GOT3 (cell line): ENCODE data around the gene ANO2.

Experiments
- DNase-seq: peaks from one replicate; lab custom pipeline; 2025; ENCODE audit warnings: mixed read lengths; lab: John Stamatoyannopoulos, UW

Gene ANO2

DNA sequence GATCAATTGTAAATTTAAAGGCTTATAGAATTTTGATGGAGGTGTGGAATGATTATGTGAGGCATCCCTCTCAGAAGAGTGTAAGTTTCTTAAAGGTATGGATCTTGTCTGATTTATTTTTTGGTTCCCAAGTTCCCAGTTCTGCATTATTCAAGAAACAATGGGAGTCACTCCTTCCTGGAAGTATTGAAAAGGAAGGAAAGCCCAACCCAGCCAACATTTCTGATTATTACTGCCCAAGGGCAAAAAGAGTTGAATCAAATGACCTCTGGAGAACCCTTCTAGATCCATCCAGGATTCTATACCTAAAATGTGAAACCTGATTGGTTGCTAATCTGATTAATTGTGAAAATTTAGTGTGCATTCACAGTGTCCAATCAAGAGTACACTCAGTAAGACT lies 166.2 kb downstream of the ANO2 start:
- no peak for DNase-seq

DNA sequence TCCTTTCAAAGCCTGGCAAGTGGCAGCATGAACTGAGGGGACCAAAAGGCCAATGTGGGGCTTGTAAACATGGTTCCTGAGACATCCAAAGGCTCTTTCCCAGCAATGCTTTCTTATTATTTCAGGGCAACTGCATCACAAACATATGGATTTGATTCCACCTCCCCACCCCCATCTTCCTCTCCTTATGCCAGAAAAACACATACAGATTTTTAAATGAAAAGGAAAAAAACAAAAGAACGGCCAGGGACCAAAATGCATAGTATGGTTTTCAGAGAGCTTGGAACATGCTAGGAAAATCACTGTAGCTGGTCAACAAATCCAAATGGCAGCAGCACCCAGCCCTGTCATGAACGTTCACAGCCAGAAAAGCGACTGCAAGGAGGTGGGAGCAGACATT lies 167.6 kb downstream of the ANO2 start:
- no peak for DNase-seq

DNA sequence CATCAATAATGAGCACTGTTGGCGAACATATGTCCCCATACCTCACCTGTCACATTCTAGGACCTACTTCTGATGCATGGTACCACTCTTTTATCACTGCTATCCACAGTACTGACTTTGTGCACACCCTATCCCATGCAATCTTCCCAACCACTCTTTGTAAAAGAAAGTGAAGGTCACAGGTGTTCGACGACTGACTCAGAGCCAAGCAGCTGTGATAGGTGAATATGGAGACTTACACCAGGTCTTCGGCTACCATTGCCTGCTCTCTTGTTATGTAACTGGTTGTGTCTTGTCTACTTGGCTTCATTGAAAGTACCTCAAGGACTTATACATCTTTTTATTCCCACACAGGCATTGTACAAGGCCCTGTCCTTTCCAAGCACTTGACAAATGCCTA lies 169.0 kb downstream of the ANO2 start:
- no peak for DNase-seq

DNA sequence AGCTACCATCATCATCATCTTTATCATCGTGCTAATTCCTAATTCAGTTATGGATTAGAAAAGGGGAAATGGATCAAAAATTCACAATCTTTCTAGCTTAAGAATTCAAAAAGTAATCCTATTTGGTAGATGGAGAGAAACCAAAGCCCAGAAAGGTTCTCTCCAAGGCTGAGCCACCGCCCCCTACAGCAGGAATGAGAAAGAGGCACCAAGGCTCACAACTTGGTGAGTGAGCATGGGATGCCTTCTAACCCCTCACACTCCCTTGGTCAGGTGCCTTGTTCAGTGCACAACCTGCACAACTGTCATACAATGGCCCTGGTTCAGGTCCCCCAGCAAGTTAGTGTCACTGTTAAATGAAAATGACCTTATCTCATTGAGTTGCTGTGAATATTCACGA lies 171.5 kb downstream of the ANO2 start:
- DNase-seq, result no peak

DNA sequence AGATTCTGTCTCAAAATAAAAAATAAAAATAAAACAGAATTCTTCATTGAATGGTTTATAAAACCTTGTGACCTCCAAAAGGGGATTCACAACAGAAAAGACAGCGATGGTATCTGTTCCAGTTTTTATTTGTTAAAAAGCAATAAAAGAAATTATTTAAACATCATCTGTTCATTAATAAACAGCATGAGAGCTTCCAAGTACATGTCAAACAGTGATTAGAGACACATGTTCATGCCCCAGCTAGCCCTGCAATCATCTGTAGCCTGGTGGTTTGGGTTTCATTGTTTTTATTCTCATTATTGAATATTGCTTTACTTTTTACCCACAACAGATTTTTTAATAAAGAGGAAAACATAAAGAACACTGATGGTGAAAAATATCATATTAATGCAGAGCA lies 173.3 kb downstream of the ANO2 start:
- no peak for DNase-seq

DNA sequence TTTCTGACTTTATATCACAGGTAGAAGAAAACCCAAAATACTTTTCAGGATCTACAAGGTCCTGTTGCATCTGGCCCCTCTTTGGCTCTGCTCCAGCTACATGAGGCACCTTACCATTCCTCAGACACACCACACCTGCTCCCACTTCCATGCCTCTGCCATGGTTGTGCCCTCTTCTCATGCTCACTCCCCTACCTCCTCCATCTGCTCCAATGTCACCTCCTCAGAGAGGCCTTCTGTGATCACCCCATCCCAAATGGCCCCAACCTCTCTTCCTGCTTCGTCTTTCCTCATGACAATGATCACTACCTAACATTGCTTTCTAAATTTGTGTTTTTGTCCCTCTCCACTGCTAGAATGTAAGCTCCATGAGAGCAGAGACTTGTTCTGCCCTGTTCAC lies 174.3 kb downstream of the ANO2 start:
- no peak for DNase-seq

DNA sequence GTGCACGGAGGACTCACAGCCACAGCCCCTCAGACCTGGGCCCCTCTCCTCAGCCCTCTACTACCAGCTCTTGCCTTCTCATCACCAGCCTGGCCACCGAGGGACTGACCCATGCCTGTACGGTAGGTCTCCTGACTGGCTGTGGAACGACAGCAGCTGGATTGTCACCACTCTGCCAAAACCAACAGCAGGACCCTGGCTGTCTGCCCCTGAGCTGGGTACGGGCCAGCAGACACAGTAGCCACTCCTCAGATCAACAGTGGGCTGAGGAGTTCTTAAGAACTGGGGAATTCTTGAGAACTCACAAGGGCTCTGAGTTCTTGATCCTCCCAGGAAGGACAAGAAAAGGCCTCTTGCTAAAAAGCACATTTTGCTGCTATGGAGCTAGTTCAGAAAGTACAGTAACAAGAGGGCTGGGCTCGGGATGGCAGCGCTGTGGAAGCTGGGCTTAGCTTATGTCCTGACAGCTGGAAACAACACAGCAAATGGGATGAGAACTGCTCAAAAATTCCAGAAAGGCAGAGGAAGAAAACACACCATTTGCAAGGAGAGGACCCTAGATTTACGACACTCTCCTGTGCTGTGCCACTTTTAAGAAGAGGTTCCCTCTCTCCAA lies 176.4 kb downstream of the ANO2 start:
- no peak for DNase-seq

DNA sequence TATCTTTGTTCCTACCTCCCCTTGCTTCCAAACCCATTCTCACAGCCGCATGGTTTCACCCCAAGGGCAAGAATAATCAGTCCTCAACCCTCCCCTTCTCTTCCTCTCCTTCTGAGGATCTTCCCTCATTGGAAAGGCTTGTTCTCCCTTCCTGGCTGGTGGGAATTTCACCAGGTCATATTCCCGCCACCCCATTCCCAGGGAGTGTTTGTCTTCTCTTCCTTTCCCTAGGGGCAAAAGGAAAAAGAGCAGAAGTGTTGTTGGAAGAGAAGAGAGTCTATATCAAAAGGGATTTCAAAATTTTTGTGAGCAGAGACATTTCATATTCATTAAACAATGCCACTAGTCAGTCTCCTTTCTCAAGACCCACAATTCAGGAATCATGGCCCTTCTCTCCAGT lies 176.9 kb downstream of the ANO2 start:
- no peak for DNase-seq

DNA sequence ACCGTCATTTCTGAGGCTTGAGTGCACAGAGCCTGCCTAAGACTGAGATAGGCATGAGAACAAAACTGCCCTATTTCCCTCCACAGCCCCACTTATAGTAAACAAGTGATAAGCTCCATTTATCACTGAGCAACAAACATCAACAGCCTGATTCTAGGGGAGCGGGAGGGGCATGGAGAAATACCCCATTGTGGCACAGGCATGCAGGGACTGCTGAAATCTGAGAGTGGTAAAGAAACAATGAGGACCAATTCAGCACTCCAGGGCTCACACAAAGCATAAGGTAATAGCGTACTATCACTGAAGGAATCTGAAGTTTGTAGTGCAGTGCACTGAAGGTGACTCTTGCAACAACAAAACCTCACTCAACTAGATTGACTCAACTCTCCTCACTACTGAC lies 186.7 kb downstream of the ANO2 start:
- DNase-seq, result no peak

DNA sequence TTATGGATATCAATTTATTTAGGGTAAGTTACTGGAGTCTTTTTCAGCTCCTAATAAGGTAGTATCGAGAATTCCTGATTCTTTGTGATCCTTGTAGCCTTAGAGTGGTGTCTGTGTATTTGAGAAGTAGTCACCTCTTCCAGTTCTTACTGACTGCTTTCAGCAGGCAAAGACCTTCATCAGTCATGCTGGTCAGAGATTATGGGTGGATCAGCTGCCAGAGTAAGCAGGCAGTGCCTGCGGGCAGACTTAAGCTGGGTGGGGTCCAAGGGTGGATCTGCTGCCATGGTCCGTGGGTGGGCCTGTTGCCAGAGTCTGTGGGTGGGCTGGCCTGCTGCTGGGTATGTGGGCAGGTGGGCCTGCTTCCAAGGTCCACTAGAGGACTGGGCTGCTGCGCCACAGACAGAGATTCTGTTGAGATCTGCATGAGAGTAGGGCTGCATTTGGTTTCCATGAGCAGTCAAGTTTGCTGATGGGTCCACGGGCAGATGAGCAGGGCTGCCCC lies 188.7 kb downstream of the ANO2 start:
- DNase-seq, result no peak

DNA sequence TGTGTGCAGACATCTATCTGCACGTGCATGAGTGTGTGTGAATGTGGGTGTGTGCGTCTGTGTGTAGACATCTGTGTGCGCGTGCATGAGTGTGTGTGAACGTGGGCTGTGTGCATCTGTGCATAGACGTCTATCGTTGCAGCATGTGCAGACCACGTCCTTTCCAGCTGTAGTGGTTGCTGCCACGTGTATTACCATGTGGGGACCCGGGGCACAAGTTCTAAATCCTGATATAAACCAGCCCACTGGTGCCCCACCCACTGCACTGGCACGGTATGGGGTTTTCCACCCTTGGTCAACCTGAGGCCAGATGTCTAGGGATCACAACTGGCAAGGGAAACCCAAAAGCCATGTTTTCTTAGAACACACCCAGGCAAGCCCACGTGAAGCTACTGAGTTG lies 197.0 kb downstream of the ANO2 start:
- no peak for DNase-seq

DNA sequence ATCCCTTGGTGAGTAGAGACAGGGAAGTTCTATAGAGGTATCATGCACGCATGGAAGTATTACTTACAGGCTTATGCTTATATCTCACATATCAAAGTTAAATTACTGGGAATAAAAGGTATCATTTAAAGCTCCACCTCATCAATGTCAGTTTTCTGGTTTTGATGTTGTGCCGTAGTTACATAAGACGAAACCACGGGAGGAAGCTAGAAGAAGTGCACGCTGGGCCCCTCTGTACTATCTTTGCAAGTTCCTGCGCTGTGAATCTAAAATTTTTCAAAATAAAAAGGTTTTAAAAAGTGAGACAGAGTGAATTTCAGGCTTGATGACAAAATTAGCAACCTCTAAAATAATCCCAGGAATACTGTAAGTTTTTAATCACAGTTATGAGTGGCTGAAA lies 198.1 kb downstream of the ANO2 start:
- no peak for DNase-seq

DNA sequence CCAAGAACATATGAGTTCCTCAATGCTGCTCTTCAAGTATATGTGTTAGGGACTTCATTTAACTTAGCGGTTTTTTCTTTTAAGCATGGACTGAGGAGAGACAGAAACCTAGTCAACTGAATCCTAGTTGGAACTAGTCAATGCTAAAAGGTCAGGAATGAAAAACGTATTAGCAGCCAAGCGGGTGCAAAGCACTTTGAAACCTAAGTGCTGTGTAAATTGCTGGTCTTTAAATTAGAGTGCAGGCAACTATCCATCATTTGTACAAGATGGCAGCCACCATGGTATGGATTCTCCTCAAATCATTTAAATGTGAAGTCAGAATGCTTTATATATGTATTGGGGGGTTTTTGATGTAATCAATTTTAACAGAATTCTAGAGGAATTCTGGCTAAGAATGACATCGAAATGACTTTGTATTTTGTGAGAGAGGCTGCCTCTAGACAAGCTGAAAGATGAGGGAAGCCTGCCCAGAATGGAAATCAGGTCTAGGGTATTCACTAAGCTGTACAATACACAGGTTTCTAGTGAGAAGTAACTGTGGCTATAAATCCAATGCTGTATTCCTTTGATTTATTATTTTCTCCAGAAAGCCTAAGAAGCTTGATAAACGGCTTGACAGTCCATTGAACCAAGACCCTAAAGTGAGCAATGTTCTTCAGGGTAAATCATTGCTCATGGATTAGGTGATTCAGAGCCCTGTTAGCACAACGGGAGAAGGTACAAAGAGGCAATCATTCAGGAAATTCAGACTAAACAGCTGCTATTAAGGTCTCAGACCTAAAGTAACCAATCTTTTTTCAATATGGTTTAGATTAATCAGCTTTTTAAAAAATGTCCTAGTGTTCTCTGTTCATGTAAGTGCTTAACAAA lies 198.8 kb downstream of the ANO2 start:
- DNase-seq, result no peak

DNA sequence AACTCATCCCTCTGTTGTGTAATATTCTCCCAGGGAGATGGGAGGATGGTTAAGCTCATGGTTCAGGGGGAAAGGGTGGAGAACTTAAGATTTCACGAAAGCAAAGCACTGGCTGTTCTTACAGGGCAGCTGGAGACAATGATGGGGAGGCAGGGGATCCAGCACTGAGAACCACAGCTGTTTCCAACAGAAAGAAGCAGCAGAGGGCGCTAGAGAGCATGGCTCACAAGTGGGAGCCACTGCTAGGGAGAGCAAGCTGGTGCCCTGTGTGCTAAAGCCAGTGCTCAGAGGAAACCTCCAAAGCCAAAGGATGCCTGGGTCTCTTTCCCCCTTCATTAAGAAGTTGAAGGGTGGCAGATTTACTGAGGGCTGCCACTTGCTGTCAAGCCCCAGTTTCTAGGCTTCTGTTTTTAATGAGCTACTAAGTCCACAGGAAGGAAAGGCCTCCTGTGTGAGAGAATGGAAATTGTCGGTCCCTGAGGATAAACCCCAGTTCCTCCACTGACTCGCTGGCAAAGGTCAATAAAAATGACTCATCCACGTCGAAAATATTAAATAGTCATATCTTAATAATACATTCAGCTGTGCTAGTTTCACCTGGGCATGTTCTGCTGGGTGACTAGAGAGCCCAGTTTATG lies 199.7 kb downstream of the ANO2 start:
- DNase-seq, result no peak

DNA sequence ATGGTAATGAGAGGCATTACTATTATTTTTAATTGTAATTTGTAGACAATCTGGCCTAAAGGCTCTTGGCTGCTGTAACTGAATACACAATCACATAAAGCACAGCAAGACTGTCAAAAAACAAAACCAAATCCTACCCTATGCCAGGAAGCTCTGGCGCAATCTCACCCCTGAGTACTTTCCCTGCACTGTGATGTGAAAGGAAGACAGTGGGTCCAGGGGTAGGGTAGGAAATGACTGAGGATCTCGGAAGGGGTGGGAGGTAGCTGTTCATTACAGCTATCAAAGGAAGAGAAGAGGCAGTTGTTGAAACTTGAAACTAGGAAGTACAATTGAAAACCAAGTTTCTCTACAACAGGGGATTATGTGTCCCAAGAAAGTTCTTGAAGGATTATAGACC lies 202.8 kb downstream of the ANO2 start:
- DNase-seq, result no peak

DNA sequence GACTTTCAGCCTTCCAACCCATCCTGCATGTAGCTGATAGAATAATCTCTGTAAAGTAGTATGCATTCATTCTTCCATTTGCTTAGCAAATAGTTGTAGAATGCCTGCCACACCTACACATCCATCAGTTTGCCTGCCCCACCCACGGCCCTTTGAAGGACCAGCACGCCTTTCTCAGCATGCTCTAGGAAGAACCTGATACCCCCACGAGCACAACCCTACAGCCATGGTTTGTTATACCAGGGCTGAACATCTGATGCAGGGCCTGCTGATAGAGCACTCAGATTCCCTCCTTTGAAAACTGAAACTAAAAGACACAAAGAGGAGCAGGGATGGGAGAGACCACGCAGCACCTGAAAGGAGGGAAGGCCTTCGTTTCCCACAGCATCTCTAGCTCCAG lies 205.1 kb downstream of the ANO2 start:
- DNase-seq, result no peak

DNA sequence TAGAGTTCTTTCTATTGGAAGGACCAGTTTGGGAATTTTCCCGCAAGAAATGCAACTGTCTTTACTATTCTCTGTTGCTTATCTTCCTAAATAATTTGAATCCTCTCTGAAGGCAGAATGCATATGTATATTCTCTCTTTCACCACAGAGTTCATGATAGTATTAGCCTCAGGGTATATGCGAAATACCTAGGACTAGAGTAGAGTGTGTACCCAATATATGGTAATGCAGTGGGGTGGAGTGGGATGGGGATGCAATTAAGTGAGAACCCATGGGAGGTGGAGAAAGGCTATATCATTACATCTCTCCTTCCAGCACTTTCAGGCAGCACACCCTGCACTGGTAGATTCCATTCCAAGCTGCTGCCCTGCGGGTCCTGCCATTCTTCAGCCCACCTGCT lies 207.3 kb downstream of the ANO2 start:
- no peak for DNase-seq

DNA sequence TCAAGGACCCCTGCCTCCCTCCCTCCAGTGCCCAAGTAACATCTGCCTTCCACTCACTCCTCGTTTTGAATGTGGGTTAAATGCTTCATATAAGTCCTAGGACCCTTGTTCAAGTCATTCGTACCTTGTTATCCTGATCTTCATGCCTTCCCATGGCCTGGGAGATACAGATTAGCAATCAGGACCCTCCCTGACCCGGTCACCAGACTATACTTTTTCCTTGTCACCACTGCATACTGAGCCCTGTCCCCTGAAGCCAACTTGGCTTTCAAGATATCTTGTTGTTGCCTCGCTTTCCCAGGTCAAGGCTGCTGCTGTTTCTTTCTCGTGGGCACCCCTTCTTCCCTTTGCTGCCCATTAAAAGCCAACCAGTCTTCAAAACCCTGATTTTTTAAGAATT lies 208.5 kb downstream of the ANO2 start:
- DNase-seq, result no peak

DNA sequence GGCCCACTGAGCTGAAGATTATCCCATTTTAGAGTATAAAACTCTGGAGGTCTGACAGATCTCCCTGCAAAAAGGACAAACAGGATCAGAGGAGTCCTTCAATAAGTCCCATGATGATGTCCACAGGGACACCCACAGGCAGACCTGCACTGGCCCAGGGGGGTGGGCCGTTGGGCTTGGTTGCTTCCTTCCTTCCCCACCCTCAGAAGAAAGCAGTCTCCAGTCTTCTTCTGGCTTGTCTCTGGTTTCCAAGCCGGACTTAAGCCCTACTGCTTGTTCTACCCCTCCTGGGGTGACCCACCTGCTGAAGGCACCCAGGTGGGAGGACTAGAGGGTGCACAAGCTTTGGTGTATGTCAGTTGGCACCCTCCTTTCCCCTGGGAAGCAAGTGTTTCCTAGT lies 209.0 kb downstream of the ANO2 start:
- no peak for DNase-seq

DNA sequence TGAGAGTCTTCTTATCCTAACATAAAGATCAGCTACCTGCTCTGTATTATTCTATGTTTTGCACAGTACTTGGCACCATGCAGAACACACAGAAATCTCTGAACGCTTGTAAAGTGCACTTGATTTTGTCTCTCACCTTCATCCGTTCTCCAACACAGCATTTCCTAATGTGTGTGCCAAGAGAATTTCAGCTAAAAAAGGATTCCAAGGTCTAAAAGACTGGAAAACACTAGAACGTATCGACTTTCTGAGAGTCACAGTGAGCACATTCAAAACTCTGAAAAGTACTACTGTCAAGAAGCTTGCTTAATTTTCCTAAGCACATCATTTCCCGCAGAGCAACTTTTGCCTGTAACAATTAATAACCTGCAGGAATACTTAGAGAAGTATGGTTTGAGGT lies 211.1 kb downstream of the ANO2 start:
- no peak for DNase-seq

DNA sequence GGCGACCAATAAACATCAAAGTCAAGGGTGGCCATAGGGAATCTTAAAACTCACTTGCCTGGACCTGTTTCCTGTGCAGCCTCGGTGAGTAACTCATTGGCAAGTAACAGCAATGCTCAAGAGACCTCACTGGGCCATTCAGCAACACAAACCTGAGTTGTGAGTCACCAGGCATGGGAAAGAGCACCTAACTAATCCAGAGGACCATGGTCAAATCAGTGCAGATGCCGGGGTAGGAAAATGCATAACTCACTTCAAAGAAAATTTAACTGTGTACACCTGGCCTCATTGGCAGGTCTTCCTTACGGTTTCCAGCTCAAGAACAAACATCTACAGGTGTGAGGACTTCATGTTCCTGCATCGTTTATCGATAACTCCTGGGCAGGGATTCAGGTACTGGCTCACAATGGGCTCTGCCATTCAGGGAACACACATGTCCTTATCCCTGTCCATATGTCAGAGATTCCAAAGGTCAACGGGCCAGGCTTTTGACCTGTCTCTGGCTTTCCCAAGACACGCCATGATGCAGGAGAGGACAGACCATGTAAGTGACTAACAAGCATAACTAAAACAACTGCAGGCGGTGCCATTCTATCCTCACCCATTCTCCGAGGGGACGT lies 211.8 kb downstream of the ANO2 start:
- DNase-seq, result no peak

DNA sequence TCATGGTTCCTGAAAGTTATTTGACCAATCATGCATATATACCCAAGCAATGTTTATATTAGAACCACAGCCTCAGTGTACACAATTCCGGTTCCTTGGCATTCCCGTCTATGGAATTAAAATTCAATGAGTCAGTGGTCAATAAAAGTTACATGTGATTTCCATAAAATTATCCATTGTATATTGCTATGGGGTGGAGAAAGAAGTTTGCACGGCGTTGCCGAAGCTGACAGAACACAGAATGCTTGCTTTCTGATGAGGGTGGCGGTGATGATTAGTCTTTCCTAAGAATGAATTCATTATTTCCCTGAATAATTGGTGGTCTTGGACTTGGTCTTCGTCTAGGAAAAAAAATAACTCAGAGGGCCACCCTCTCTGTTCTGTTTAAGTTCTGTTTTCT lies 214.1 kb downstream of the ANO2 start:
- DNase-seq, result no peak
